Measurements from ENCODE around the gene MRGPRD. TPM values are rescaled to one million over a fixed set of nuclear protein-coding genes. Genes with fewer than 3 reads are reported as not detected.

MRGPRD gene
- total and polyA plus RNA-seq, 2 of the 8 experiments (the other 6 are each of a cell fraction or from before 2014, with no cell fraction given), result not detected

GRCh38 chr11:68970921-68971636 lies 9.7 kb downstream of the MRGPRD start (continued):
- TF ChIP-seq, protein P1, sequence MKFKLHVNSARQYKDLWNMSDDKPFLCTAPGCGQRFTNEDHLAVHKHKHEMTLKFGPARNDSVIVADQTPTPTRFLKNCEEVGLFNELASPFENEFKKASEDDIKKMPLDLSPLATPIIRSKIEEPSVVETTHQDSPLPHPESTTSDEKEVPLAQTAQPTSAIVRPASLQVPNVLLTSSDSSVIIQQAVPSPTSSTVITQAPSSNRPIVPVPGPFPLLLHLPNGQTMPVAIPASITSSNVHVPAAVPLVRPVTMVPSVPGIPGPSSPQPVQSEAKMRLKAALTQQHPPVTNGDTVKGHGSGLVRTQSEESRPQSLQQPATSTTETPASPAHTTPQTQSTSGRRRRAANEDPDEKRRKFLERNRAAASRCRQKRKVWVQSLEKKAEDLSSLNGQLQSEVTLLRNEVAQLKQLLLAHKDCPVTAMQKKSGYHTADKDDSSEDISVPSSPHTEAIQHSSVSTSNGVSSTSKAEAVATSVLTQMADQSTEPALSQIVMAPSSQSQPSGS (IDR thresholded peaks at IDR 0.05; ENCODE audit: low read length), result no peak
- TF ChIP-seq TAF7 (optimal IDR thresholded peaks at IDR 0.05; ENCODE audit: borderline replicate concordance, low read depth, low read length), result no peak
- TF ChIP-seq CBX8 (IDR thresholded peaks at IDR 0.05; ENCODE audit: borderline replicate concordance, low read depth, low read length), result no peak
- TF ChIP-seq SRF (IDR thresholded peaks at IDR 0.05; ENCODE audit: low read depth, low read length), result no peak
- TF ChIP-seq BRCA1 (IDR thresholded peaks at IDR 0.05; ENCODE audit: low read depth, low read length), result no peak

All from H1 (cell line).